GM18520 (cell line): ENCODE data around the gene SH2D2A.
"Not testable (repeated sequence)": the region's sequence is repeated elsewhere in the genome, so short reads cannot be mapped to it uniquely, and the experiment has no call there.

ENCODE experiments used
- ATAC-seq: cut with Tn5 transposase; IDR thresholded peaks from one replicate; pipeline ENCODE4 v1.9.1; 2021; ENCODE audit not compliant: unreplicated experiment

The SH2D2A gene

GRCh38 chr1:156775799-156776198, 40.8 kb downstream of the SH2D2A start:
- no peak for ATAC-seq

DNA sequence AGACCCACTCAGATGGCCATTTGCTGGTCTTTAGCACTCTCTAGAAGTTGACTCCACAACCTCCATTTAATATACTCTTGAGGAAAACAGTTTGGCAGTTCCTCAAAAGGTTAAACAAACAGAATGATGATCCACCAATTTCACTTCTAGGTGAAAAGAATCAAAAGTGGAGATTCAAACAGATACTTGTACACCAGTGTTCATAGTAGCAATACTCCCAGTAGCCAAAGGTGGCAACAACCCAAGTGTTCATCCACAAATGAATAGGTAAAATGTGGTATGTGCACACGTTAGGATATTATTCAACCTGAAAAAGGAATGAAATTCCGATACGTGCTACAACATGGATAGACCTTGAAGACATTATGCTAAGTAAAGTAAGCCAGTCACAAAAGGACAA, 43.0 kb downstream of the SH2D2A start:
- ATAC-seq = no peak

DNA sequence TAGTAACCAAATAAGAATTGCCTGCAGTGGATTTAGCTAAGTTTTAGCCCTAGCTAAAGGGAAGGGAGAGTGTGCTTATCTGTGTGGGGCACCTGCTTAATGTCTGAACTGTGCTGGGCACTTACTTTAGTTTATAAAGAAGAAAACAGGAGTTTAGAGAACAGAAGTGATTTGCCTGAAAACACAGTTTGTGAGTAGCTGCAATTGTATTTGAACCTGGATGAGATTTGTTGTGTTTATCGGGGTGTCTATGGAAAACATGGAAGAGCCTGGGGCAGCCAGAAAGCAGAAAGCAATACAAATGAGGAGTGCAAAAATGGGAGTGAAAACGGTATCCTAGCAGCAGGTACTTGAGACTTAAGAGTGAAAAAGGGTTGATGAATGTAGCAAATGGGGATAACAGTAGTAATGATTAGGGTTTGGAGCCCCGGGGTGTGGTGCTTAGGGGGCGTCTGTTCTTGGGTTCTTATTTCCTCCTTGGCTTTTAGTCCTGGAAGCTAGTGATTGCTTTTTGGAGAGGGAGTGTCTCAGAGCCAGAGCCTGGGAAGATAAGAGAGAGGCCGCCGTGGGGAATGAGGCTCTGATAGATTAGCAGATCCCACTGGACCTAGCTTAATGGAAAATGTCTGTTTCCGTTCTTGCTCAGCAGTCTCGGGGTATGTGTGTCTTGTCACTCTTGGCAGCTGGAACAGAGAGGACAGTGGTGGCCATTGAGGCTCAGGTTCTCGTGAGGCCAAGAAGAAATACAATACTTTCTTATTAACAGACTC, 43.7 kb downstream of the SH2D2A start:
- no peak for ATAC-seq

GRCh38 chr1:156772222-156772621, 44.4 kb downstream of the SH2D2A start:
- ATAC-seq = no peak

DNA sequence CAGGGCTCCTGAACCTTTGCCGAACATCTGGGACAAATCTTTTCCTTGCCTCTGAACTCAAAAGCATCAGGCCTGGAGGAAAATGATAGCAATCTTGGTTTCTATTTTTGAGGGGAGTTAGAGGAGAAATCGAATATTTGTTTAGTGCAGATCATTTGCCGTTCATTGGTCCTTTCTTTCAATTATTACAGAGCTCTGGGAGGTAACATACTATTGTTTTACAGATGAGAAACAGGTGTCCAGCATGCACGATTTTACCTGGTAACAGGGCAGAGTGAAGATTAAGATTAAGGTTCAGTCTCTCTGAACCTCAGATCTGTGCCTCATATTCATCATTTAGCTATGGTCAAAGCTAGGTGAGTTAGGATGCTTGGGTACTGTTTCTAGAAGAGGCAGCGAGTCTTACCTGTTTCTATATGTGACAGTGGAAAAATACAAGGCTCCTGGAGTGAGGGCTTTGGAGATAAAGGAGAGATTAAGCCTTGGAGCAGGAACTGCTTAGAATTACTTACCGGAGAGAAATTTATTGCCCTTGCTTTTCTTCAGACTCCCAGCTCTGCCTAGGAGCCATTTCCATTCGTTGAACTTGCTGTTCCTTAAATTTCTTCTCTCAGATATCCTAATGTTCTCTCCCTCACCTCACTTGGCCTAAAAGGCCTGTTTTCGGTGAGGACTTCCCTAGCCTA, 47.9 kb downstream of the SH2D2A start:
- no peak for ATAC-seq

DNA sequence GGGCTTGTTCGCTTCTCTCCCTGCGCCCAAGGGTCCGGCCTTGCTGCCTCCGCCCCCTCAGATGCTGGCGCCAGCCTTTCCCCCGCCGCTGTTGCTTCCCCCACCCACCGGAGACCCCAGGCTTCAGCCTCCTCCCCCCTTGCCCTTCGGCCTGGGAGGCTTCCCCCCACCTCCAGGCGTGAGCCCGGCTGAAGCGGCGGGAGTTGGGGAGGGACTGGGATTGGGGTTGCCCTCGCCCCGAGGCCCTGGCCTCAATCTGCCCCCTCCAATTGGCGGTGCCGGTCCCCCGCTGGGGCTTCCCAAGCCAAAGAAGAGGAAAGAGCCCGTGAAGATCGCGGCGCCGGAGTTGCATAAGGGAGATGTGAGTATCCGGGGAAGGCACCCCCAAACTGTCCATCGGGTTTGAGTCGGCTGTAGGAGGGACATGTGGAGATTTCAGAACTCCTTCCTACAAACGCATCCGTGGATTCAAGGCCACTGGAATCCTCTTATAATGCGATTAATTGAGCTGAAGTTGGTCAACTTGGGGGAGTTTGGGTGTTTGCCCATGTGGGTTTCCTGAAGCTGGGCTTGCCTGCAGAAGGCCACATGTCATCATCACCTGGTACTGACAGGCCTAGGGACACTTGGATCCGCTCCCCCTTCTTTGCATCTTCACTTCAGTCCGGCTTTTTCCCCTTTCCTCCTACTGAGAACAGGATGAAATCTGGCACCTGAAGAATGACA, 48.6 kb downstream of the SH2D2A start:
- ATAC-seq = no peak

DNA sequence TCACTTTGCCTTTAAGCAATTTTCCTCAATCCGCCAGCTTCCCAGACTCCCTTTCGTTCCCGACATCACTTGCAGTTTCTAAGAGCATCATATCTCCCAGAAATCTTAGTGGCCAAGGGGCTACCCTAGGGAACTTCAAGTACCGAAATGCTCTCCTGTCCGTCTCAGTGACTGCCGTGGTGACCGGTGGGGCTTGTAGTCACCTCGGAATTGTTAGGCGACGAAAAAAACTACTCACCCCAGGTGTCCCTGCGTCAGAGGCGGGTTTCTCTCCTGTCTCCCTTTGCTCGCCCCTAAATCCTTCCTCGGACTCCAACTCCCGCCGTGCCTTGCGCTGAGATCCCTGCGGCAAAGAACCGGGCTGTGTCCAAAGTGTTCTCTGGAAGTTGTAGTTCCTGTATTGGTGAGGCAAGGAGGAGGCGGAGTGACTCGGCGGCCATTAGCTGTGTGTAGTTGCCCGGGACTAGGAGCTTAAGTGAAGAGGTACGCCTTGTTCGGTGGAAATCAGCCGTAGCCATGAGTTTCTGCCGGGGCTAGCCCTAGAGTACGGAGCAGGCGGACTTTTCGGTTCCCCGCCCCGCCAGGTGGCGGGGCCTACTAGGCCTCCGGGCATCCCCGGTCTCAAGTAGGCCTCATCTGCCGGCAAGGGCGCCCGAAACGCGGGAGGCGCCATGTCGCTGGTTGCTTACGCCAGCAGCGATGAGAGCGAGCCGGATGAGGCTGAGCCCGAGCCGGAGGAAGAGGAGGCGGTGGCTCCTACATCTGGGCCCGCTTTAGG, 49.4 kb downstream of the SH2D2A start, which contains the start of gene PRCC:
TSS of gene PRCC (plus strand) at position 435 of the 778 bp plus-strand sequence. CDS start at position 672, 237 bp downstream.
- peak; percentile 90 for ATAC-seq

DNA sequence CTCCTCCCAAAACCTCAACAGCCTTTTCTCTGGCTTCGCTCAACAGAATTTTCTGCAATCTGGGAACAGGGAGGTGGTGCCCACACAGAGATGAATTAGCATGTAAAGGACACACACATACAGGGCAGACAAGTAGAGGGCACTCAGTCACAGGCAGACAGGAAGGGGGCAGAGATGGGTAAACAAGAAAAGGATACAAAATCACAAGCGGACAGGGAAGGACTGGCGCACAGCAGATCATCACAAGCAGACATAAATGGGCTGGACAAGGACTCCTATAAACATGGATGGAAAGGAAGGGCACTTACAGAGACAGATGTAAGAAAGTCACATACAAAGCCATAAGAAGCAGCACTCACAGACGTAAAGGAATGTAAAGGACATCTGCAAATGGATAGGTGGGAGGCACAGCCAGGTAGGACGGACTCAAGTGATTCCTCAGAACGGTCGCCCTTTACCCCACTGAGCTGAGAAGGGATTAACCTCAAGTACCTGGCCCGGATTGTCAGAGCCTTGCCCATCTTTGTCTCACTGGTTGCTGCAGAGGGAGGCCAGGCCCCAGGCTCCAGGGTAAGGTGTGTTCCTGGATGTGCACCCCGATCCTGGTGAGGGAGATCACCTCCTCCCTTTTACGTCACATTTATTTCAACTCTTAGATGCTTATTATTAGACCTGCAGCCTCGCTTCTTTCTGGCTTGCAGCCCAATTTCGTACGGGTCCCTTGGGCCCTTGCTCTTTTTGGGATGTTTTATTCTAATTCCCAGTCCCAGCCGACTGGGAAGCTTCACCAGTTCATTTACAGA, 50.1 kb downstream of the SH2D2A start:
- ATAC-seq = peak; percentile 1

DNA sequence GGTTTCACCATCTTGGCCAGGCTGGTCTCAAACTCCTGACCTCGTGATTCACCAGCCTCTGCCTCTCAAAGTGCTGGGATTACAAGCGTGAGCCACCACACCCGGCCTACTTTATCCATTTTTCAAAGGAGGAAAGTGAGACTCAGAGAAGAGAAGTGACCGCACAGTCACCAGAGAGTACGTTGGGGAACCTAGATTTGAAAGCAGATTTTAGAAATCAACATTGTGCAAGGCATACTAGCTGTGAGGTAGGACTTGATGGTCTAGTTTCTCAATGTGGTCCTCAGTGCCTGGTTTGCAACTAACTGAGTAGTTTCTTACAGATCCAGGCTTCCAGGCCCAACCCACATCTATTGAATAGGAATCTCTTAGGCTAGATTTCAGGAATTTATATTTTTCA, 51.0 kb downstream of the SH2D2A start:
- ATAC-seq = no peak

- not testable (repeated sequence) for ATAC-seq
Measured at GRCh38 chr1:156765136-156765535, 51.5 kb downstream of the SH2D2A start.

DNA sequence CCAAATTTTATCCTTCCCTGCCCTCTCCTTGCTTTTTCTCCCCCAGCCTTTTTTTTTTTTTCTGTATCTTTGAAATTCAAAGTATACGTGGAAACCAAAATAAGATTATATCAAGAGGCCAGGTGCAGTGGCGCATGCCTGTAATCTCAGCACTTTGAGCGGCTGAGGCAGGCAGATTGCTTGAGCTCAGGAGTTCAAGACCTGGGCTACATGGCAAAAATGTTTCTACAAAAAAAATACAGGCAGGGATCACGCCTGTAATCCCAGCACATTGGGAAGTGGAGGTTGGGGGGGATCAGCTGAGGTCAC, 55.9 kb downstream of the SH2D2A start:
- no peak for ATAC-seq

DNA sequence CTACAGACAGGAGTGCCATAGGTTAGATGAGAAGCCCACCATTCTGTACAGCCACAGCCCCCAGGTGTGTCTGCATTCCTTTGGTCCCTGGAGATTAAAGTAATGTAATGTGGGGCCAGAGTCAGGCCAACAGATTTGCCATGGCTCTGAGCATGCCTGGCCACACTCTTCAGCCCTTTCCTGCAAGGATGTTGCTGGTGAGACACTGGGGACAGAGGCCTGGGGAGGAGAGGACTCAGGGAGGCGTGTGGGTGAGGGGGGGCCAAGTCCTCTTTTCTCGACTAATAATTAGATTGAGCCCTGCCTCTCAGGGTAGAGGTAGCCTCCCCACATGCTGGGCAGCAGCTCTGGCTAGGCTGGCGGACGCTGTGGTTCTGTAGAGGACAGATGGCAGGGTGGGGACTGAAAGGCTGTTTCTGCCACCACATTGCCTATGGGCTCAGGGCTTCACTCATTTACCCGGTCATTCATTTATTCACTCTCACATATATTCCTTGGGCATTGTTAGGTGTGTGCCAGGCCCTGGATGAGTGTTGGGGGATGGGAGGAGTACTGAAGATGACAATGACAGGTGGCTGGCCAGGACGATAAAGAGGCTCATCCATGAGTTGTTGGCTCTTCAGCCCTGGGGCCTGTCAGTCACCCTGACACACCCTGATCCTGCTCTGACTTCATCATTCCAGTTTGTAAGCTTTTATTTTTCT, 56.4 kb downstream of the SH2D2A start:
- ATAC-seq = no peak

GRCh38 chr1:156757572-156758253, 58.9 kb downstream of the SH2D2A start:
- not testable (repeated sequence) for ATAC-seq

DNA sequence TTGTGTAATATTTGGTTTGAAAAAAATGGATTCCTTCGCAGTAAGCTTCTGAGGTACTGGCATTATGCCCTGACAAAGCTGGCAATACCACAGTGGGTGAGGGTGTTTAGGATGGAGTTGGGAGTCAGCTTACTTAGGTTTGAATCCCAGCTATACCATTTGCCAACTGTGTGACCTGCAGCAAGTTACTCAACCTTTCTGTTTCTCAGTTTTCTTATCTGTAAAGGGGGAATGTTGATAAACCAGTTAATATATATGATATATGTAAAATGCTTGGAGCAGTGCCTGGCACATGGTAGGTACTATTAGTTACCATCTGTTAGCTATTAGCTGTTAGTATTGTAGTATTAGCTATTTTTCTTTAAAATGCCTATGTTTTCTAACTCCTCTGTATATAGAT, 60.3 kb downstream of the SH2D2A start:
- ATAC-seq = no peak
